Panc1 (cell line): ENCODE data around the gene UIMC1. TPM values are rescaled to one million over a fixed set of nuclear protein-coding genes. Genes with fewer than 3 reads are reported as not detected.

Experiments
- ATAC-seq: fragments of 200-7000 bp; cut with Tn5 transposase; 2 replicates; pipeline ENCODE4 v1.9.1; 2020; ENCODE audit warnings: mild to moderate bottlenecking, moderate library complexity
- BruUV-seq: library from RNA; stranded (reverse); fragments of 400-500 nt; replicated peaks from 2 replicates; lab custom pipeline; 2021; lab: Mats Ljungman, UMichigan
- CTCF ChIA-PET: fragments of 300-600 bp; sonication (Branson Sonifier 250); formaldehyde crosslinking; loops from one replicate; lab custom pipeline; 2022; ENCODE audit warnings: antibody characterized with exemption; lab: Charles Lee
- POLR2A ChIA-PET: fragments of 300-600 bp; sonication (Branson Sonifier 250); formaldehyde crosslinking; loops from one replicate; lab custom pipeline; 2022; ENCODE audit warnings: antibody characterized with exemption; lab: Charles Lee
- DNase-seq: peaks from one replicate; pipeline ENCODE4 v3.0.0-alpha.2; 2010; ENCODE audit warnings: low read depth, low spot score
- H3K27ac ChIP-seq: 2 replicates; pipeline ENCODE4 v1.5.1; 2011; ENCODE audit warnings: mild to moderate bottlenecking, low read length, inconsistent platforms
- H3K27me3 ChIP-seq: fragments of 200-500 bp; sonication (Bioruptor generic); 2 replicates; pipeline ENCODE4 v1.6.0; 2014; ENCODE audit warnings: low read length, inconsistent platforms; ENCODE audit not compliant: control insufficient read depth, insufficient read depth
- H3K36me3 ChIP-seq: fragments of 200-500 bp; sonication (Bioruptor generic); 2 replicates; pipeline ENCODE4 v1.5.1; 2014; ENCODE audit warnings: inconsistent platforms, mild to moderate bottlenecking, low read length, moderate library complexity; ENCODE audit not compliant: control insufficient read depth, insufficient read depth
- H3K4me1 ChIP-seq: 2 replicates; pipeline ENCODE4 v1.5.1; 2011; ENCODE audit warnings: inconsistent platforms, mild to moderate bottlenecking, low read length, moderate library complexity; ENCODE audit not compliant: control insufficient read depth, insufficient read depth
- H3K4me3 ChIP-seq, 2 experiments: 2 replicates each; pipeline ENCODE4 v1.5.1; 2011 to 2012; ENCODE audit warnings: low read depth in 2 of 2, low read length in 2 of 2, mild to moderate bottlenecking in 2 of 2, inconsistent platforms in 1 of 2, moderate library complexity in 1 of 2
- H3K9me3 ChIP-seq: fragments of 200-500 bp; sonication (Bioruptor generic); 2 replicates; pipeline ENCODE4 v1.5.1; 2014; ENCODE audit warnings: low read depth, mild to moderate bottlenecking, inconsistent platforms, low read length, moderate library complexity; ENCODE audit not compliant: control insufficient read depth, insufficient read depth
- POLR2AphosphoS5 ChIP-seq: IDR thresholded peaks from 2 replicates; pipeline ENCODE4 v1.6.1; 2012; ENCODE audit warnings: mild to moderate bottlenecking, low read depth, low read length, moderate library complexity
- SIN3A ChIP-seq: IDR thresholded peaks from 2 replicates; pipeline ENCODE4 v1.6.1; 2012; ENCODE audit warnings: low read depth, mild to moderate bottlenecking, low read length, moderate library complexity, borderline replicate concordance; ENCODE audit not compliant: insufficient read depth
- TCF7L2 ChIP-seq: IDR thresholded peaks from 2 replicates; pipeline ENCODE4 v1.6.1; 2011; ENCODE audit warnings: mild to moderate bottlenecking, low read depth, low read length, inconsistent platforms
- in situ Hi-C: cut with HindIII; loops from 2 replicates; pipeline ENCODE4 v1.10.0; 2016; ENCODE audit warnings: low sequenced_read_pairs, low pct_unique_long_range_greater_than_20kb
- intact Hi-C: fragments of 100-400 bp; cut with micrococcal nuclease; formaldehyde crosslinking; loops from one replicate; pipeline ENCODE4 v1.10.0; 2022; ENCODE audit not compliant: unreplicated experiment
- total RNA-seq: library from RNA; stranded (reverse); gene quantifications from one replicate; pipeline ENCODE4 v1.2.1, GENCODE V29; 2021; ENCODE audit not compliant: unreplicated experiment
- TF ChIP-seq, protein P1 (sequence below), 2 experiments: IDR thresholded peaks; 2 replicates each; pipeline ENCODE4 v1.6.1; 2011 to 2012; ENCODE audit warnings: low read depth in 2 of 2, control low read depth in 1 of 2, low read length in 1 of 2, mild to moderate bottlenecking in 1 of 2, moderate library complexity in 1 of 2; ENCODE audit not compliant: insufficient read depth in 1 of 2
- TF ChIP-seq, protein P2 (sequence below): fragments of 450-650 bp; IDR thresholded peaks from 2 replicates; pipeline ENCODE4 v1.5.1; 2017; ENCODE audit warnings: mild to moderate bottlenecking

The UIMC1 gene
- total RNA-seq, 1 experiment from 2014 or later, result 37.1 TPM

DNA sequence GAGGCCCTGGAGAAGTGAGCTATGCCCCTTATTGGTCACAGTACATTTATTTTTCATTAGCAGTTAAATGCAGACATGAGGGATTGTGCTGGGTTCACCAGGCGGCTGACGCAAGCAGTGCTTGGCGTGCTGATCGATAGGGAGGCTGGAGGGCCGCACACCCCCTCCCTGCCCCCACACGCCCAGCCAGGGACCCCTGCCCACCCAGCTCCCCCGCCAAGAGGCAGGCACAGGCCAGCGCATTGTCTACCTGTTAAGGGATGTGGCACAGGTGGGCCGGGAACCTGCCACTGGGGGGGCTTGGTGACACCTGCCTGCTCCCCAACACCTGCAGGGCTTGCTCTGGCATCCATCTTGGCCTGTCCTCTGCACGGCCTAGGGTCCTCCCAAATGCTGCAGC is 146.7 kb downstream of the UIMC1 start:
- BruUV-seq, result no TSS peak
- in situ Hi-C loops (no loop called here), intact Hi-C loops (no loop called here)
- TF ChIP-seq TCF7L2, result no peak
- TF ChIP-seq POLR2AphosphoS5, result no peak
- TF ChIP-seq, protein P1, sequence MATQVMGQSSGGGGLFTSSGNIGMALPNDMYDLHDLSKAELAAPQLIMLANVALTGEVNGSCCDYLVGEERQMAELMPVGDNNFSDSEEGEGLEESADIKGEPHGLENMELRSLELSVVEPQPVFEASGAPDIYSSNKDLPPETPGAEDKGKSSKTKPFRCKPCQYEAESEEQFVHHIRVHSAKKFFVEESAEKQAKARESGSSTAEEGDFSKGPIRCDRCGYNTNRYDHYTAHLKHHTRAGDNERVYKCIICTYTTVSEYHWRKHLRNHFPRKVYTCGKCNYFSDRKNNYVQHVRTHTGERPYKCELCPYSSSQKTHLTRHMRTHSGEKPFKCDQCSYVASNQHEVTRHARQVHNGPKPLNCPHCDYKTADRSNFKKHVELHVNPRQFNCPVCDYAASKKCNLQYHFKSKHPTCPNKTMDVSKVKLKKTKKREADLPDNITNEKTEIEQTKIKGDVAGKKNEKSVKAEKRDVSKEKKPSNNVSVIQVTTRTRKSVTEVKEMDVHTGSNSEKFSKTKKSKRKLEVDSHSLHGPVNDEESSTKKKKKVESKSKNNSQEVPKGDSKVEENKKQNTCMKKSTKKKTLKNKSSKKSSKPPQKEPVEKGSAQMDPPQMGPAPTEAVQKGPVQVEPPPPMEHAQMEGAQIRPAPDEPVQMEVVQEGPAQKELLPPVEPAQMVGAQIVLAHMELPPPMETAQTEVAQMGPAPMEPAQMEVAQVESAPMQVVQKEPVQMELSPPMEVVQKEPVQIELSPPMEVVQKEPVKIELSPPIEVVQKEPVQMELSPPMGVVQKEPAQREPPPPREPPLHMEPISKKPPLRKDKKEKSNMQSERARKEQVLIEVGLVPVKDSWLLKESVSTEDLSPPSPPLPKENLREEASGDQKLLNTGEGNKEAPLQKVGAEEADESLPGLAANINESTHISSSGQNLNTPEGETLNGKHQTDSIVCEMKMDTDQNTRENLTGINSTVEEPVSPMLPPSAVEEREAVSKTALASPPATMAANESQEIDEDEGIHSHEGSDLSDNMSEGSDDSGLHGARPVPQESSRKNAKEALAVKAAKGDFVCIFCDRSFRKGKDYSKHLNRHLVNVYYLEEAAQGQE (IDR thresholded peaks at IDR 0.05; ENCODE audit: insufficient read depth in 1 of 2, low read depth in 2 of 2, low read length in 1 of 2), result no peak
- TF ChIP-seq SIN3A, result no peak
- TF ChIP-seq, protein P2, sequence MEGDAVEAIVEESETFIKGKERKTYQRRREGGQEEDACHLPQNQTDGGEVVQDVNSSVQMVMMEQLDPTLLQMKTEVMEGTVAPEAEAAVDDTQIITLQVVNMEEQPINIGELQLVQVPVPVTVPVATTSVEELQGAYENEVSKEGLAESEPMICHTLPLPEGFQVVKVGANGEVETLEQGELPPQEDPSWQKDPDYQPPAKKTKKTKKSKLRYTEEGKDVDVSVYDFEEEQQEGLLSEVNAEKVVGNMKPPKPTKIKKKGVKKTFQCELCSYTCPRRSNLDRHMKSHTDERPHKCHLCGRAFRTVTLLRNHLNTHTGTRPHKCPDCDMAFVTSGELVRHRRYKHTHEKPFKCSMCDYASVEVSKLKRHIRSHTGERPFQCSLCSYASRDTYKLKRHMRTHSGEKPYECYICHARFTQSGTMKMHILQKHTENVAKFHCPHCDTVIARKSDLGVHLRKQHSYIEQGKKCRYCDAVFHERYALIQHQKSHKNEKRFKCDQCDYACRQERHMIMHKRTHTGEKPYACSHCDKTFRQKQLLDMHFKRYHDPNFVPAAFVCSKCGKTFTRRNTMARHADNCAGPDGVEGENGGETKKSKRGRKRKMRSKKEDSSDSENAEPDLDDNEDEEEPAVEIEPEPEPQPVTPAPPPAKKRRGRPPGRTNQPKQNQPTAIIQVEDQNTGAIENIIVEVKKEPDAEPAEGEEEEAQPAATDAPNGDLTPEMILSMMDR, result no peak
- DNase-seq (no peak), ATAC-seq (no peak)
- Histone ChIP-seq H3K27me3 (no peaks in the 10 kb centered on the region; the same call in 1 of the 2 replicates), H3K4me3 (no peak overlapping the region), H3K27ac (no peak overlapping the region), H3K36me3 (no peaks in the 10 kb centered on the region), H3K9me3 (no peaks in the 10 kb centered on the region), H3K4me1 (peaks cover 3% of the 10 kb centered on the region; the same call in 1 of the 2 replicates)
- ChIA-PET POLR2A (no interaction called here), CTCF (no interaction called here)

DNA sequence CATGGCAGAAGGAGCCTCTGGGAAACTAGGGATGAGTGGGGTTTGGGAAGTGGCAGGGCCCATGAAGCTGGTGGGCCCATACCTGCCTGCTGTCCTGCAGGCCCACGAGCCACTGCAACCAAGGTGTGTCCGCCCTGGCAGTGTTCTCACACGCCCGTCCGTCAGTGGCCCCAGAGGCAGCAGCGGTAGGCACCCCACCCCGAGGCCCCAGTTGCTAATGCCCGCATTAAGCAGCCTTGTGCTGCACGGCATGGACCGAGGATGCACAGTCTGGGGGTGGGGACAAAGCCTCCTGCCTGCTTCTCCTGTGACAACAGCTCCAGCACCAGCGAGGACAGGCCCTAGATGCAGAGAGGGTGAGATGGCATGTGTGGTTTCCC is 148.7 kb downstream of the UIMC1 start:
- H3K4me3 ChIP-seq, result no peak overlapping the region
- H3K4me1 ChIP-seq, result no peaks in the 10 kb centered on the region; the same call in 1 of the 2 replicates
- TF ChIP-seq TCF7L2, result no peak
- TF ChIP-seq SIN3A, result no peak
- TF ChIP-seq POLR2AphosphoS5, result no peak
- TF ChIP-seq, protein P1 (IDR thresholded peaks at IDR 0.05; ENCODE audit: insufficient read depth in 1 of 2, low read depth in 2 of 2, low read length in 1 of 2), result no peak
- TF ChIP-seq, protein P2, result no peak
- CTCF ChIA-PET, result no interaction called here
- POLR2A ChIA-PET, result interaction anchor here (0.8 kb wide), 1 partner anchor 15 kb away, joined by 4 read pairs; no protein-coding TSS in a partner anchor
- BruUV-seq, result no TSS peak
- ATAC-seq (no peak), DNase-seq (no peak)
- H3K36me3 ChIP-seq, result no peaks in the 10 kb centered on the region
- no peaks in the 10 kb centered on the region for H3K9me3 ChIP-seq
- H3K27ac ChIP-seq, result no peak overlapping the region
- H3K27me3 ChIP-seq, result no peaks in the 10 kb centered on the region; the same call in 1 of the 2 replicates
- intact Hi-C loops (no loop called here), in situ Hi-C loops (no loop called here)
